22Rv1 (cell line): ENCODE data around the gene ABCB6.

ENCODE experiments used
- ZFX ChIP-seq: fragments of 450-650 bp; IDR thresholded peaks from 2 replicates; pipeline ENCODE4 v1.6.1; 2017; ENCODE audit warnings: antibody characterized with exemption, borderline replicate concordance
- TF ChIP-seq, protein P1 (sequence below): fragments of 450-650 bp; IDR thresholded peaks from 2 replicates; pipeline ENCODE4 v1.5.1; 2017; ENCODE audit warnings: mild to moderate bottlenecking

DNA sequence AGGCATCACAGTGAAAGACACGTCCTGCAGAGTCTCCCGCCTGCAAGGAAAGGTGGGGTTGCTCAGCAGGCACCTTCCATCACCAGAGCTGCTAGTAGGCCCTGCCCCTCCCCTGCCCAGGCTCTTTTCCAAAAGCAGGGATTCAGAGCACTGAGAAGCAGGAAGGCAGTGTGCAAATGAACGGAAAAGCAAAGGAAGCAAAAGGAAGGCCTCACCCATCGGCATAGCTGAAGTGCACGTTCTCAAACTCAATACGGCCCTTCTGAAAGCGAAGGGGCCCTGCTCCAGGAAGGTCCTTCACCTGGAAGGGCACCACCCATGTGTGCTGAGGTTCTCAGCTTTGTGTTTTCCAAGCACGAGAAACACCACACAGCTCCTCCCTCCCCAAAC lies 5.7 kb downstream of the ABCB6 start:
- TF ChIP-seq, protein P1, sequence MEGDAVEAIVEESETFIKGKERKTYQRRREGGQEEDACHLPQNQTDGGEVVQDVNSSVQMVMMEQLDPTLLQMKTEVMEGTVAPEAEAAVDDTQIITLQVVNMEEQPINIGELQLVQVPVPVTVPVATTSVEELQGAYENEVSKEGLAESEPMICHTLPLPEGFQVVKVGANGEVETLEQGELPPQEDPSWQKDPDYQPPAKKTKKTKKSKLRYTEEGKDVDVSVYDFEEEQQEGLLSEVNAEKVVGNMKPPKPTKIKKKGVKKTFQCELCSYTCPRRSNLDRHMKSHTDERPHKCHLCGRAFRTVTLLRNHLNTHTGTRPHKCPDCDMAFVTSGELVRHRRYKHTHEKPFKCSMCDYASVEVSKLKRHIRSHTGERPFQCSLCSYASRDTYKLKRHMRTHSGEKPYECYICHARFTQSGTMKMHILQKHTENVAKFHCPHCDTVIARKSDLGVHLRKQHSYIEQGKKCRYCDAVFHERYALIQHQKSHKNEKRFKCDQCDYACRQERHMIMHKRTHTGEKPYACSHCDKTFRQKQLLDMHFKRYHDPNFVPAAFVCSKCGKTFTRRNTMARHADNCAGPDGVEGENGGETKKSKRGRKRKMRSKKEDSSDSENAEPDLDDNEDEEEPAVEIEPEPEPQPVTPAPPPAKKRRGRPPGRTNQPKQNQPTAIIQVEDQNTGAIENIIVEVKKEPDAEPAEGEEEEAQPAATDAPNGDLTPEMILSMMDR: no peak
- TF ChIP-seq ZFX: no peak
